A549 (cell line): ENCODE measurements around the gene CD46. TPM values are rescaled to one million over a fixed set of nuclear protein-coding genes. Genes with fewer than 3 reads are reported as not detected.

Source experiments
- ATAC-seq, 2 experiments: fragments of 200-7000 bp in 1 of 2; fragments of >200 bp in 1 of 2; cut with Nextera tagmentation in 1 of 2; cut with Tn5 transposase in 1 of 2; 3 replicates each; pipeline versions ENCODE4 v1.8.0 to v1.9.1; 2018 to 2020; ENCODE audit warnings: mild to moderate bottlenecking in 1 of 2, moderate library complexity in 1 of 2
- CTCF ChIA-PET: fragments of 300-600 bp; sonication (Branson Sonifier 250); formaldehyde crosslinking; extraction: SDS; loops from one replicate; lab custom pipeline; 2021; ENCODE audit warnings: antibody characterized with exemption, inconsistent platforms; lab: Yijun Ruan, JAX
- POLR2A ChIA-PET: fragments of 350-600 bp; formaldehyde crosslinking; extraction: SDS; loops from one replicate; lab custom pipeline; 2021; ENCODE audit warnings: antibody characterized with exemption, inconsistent platforms; lab: Yijun Ruan, JAX
- DNase-seq, 2 experiments: peaks; one replicate each; pipeline versions ENCODE4 v3.0.0 to v3.0.0-alpha.2; 2011 to 2016; ENCODE audit warnings: low read depth in 1 of 2, low spot score in 1 of 2
- FAIRE-seq: peaks from 2 replicates; lab custom pipeline; 2011; peaks lifted over from hg19 to GRCh38; lab: Jason Lieb, UNC
- H3K27ac ChIP-seq, 2 experiments: fragments of >200 bp; sonication (Bioruptor Twin); formaldehyde crosslinking; 3 replicates each; pipeline ENCODE4 v1.5.1; 2016 to 2017
- H3K4me1 ChIP-seq: fragments of >200 bp; sonication (Bioruptor Twin); formaldehyde crosslinking; 3 replicates; pipeline ENCODE4 v1.6.1; 2016
- H3K4me2 ChIP-seq: fragments of >200 bp; sonication (Bioruptor Twin); formaldehyde crosslinking; 3 replicates; pipeline ENCODE4 v1.6.1; 2016
- H3K4me3 ChIP-seq: fragments of >200 bp; sonication (Bioruptor Twin); formaldehyde crosslinking; 3 replicates; pipeline ENCODE4 v1.5.1; 2016
- H3K9me3 ChIP-seq: fragments of >200 bp; sonication (Bioruptor Twin); formaldehyde crosslinking; 3 replicates; pipeline ENCODE4 v1.6.1; 2016
- CEBPB ChIP-seq, 2 experiments: fragments of >200 bp in 1 of 2; sonication (Bioruptor Twin) in 1 of 2; formaldehyde crosslinking in 1 of 2; IDR thresholded peaks; 2 replicates each; pipeline ENCODE4 v1.6.1; 2012 to 2016
- EHF ChIP-seq: fragments of 250-450 bp; sonication (Bioruptor Pico); IDR thresholded peaks from 2 replicates; pipeline ENCODE4 v1.5.0; 2020; ENCODE audit warnings: mild to moderate bottlenecking
- EP300 ChIP-seq, 2 experiments: fragments of >200 bp; sonication (Bioruptor Twin); formaldehyde crosslinking; IDR thresholded peaks; 2 replicates in 1 of 2; 3 replicates in 1 of 2; pipeline ENCODE4 v1.6.1; 2016 to 2017
- ESRRA ChIP-seq: fragments of 150-350 bp; IDR thresholded peaks from 2 replicates; pipeline ENCODE4 v1.6.1; 2014; ENCODE audit warnings: mild to moderate bottlenecking, low read length, borderline replicate concordance
- GATA3 ChIP-seq: IDR thresholded peaks from 2 replicates; pipeline ENCODE4 v1.6.1; 2012; ENCODE audit warnings: borderline replicate concordance
- HOXA7 ChIP-seq: fragments of 250-450 bp; sonication (Bioruptor Pico); IDR thresholded peaks from 2 replicates; pipeline ENCODE4 v1.5.0; 2020; ENCODE audit warnings: mild to moderate bottlenecking, moderate library complexity
- HOXB5 ChIP-seq: fragments of 250-450 bp; sonication (Bioruptor Pico); IDR thresholded peaks from 2 replicates; pipeline ENCODE4 v1.5.0; 2020; ENCODE audit warnings: mild to moderate bottlenecking, moderate library complexity
- MYC ChIP-seq: IDR thresholded peaks from 2 replicates; pipeline ENCODE4 v1.6.1; 2012; ENCODE audit warnings: mild to moderate bottlenecking, inconsistent platforms, low read length, improper control_type of control experiment, borderline replicate concordance
- POLR2AphosphoS2 ChIP-seq: conservative IDR thresholded peaks from 2 replicates; pipeline ENCODE4 v1.6.1; 2012; ENCODE audit warnings: low read length, improper control_type of control experiment, inconsistent platforms
- RAD21 ChIP-seq, 2 experiments: fragments of >200 bp in 1 of 2; sonication (Bioruptor Twin) in 1 of 2; formaldehyde crosslinking in 1 of 2; IDR thresholded peaks in 1 of 2; conservative IDR thresholded peaks in 1 of 2; 2 replicates in 1 of 2; 3 replicates in 1 of 2; pipeline ENCODE4 v1.6.1; 2012 to 2018; ENCODE audit warnings: inconsistent platforms in 1 of 2
- SMC3 ChIP-seq: fragments of >200 bp; sonication (Bioruptor Twin); formaldehyde crosslinking; IDR thresholded peaks from 3 replicates; pipeline ENCODE4 v1.6.1; 2018; ENCODE audit warnings: inconsistent platforms
- SREBF2 ChIP-seq: fragments of 450-650 bp; IDR thresholded peaks from 2 replicates; pipeline ENCODE4 v1.6.1; 2014; ENCODE audit warnings: mild to moderate bottlenecking, moderate library complexity
- WGBS: methylation state at CpG from one replicate; pipeline ENCODE4 v1.1.6; 2017; ENCODE audit errors: missing lambda C conversion rate; 5-methylcytosine and 5-hydroxymethylcytosine counted together
- polyA plus RNA-seq, 4 experiments: library from polyadenylated mRNA; depleted of rRNA in 3 of 4; stranded (reverse); fragments of >200 nt; fragmentation: RNase III in 1 of 4; extraction: RNeasy Plus Mini Kit Qiagen cat#74134 plus additional on column Dnase treatment in 1 of 4; gene quantifications; 2 replicates in 3 of 4; 3 replicates in 1 of 4; pipeline ENCODE4 v1.2.3, GENCODE V29; 2011 to 2017
- TF ChIP-seq, protein P1 (sequence below): fragments of 150-350 bp; IDR thresholded peaks from 2 replicates; pipeline ENCODE4 v1.6.1; 2014; ENCODE audit warnings: low read depth, mild to moderate bottlenecking, low read length
- TF ChIP-seq, protein P2 (sequence below): IDR thresholded peaks from 2 replicates; pipeline ENCODE4 v1.6.1; 2012
- TF ChIP-seq, protein P3 (sequence below): fragments of 250-450 bp; sonication (Bioruptor Pico); IDR thresholded peaks from 2 replicates; pipeline ENCODE4 v1.5.0; 2020; ENCODE audit warnings: low read depth, mild to moderate bottlenecking, moderate library complexity
- TF ChIP-seq, protein P4 (sequence below): fragments of >200 bp; sonication (Bioruptor Twin); formaldehyde crosslinking; IDR thresholded peaks from 3 replicates; pipeline ENCODE4 v1.5.1; 2016
- TF ChIP-seq, protein P5 (sequence below): IDR thresholded peaks from 2 replicates; pipeline ENCODE4 v1.6.1; 2012

Gene CD46
- polyA plus RNA-seq, 2 of the 4 experiments (the other 2 are of a cell fraction) = 142 to 239 TPM

DNA sequence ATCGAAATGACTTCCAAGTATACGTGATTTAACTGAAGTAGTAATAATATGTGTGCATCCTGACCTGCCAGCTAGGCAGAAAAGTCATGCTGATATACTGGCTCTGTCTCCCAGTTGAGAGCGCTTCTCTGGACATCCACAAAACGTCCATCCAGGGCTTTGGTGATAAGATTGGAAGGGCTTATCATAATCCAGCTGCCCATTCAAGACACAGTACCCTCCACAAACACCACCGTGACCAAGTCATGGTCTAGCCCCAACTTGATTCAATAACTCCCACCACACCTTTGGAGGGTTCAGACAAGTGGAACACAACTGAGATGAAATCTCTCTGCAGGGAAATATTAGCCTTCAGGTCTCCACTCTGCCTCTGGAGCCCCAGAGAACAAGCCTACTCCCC lies 76.2 kb downstream of the CD46 start:
- FAIRE-seq (no peak), ATAC-seq (no peak), DNase-seq (no peak)
- ChIA-PET POLR2A (interaction anchor here (0.6 kb wide), 1 partner anchor 131 kb away, joined by 3 read pairs; no protein-coding TSS in a partner anchor), CTCF (interaction anchor here (0.7 to 16.6 kb wide), 15 partner anchors 8 to 188 kb away, joined by 3 to 260 read pairs (median 5); no protein-coding TSS in a partner anchor)
- Histone ChIP-seq H3K4me1 (peaks cover 49% of the 10 kb centered on the region), H3K9me3 (no peaks in the 10 kb centered on the region), H3K4me2 (peak overlapping the region; percentile 7; the same call in 1 of the 3 replicates), H3K27ac (peak overlapping the region; percentile 32 to 43; a peak in 4 of 6 replicates), H3K4me3 (no peak overlapping the region)
- 84% methylated on average over 5 of the region's 5 CpGs for WGBS
- TF ChIP-seq GATA3 (no peak), SREBF2 (no peak), CEBPB (IDR thresholded peaks at IDR 0.05) (no peak), POLR2AphosphoS2 (no peak), HOXB5 (CRISPR knock-in tag) (no peak), HOXA7 (CRISPR knock-in tag) (no peak)
- TF ChIP-seq, protein P1, sequence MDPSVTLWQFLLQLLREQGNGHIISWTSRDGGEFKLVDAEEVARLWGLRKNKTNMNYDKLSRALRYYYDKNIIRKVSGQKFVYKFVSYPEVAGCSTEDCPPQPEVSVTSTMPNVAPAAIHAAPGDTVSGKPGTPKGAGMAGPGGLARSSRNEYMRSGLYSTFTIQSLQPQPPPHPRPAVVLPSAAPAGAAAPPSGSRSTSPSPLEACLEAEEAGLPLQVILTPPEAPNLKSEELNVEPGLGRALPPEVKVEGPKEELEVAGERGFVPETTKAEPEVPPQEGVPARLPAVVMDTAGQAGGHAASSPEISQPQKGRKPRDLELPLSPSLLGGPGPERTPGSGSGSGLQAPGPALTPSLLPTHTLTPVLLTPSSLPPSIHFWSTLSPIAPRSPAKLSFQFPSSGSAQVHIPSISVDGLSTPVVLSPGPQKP = no peak
- TF ChIP-seq, protein P2, sequence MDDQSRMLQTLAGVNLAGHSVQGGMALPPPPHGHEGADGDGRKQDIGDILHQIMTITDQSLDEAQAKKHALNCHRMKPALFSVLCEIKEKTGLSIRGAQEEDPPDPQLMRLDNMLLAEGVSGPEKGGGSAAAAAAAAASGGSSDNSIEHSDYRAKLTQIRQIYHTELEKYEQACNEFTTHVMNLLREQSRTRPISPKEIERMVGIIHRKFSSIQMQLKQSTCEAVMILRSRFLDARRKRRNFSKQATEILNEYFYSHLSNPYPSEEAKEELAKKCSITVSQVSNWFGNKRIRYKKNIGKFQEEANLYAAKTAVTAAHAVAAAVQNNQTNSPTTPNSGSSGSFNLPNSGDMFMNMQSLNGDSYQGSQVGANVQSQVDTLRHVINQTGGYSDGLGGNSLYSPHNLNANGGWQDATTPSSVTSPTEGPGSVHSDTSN = no peak
- TF ChIP-seq, protein P3, sequence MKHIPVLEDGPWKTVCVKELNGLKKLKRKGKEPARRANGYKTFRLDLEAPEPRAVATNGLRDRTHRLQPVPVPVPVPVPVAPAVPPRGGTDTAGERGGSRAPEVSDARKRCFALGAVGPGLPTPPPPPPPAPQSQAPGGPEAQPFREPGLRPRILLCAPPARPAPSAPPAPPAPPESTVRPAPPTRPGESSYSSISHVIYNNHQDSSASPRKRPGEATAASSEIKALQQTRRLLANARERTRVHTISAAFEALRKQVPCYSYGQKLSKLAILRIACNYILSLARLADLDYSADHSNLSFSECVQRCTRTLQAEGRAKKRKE (CRISPR knock-in tag) = no peak

DNA sequence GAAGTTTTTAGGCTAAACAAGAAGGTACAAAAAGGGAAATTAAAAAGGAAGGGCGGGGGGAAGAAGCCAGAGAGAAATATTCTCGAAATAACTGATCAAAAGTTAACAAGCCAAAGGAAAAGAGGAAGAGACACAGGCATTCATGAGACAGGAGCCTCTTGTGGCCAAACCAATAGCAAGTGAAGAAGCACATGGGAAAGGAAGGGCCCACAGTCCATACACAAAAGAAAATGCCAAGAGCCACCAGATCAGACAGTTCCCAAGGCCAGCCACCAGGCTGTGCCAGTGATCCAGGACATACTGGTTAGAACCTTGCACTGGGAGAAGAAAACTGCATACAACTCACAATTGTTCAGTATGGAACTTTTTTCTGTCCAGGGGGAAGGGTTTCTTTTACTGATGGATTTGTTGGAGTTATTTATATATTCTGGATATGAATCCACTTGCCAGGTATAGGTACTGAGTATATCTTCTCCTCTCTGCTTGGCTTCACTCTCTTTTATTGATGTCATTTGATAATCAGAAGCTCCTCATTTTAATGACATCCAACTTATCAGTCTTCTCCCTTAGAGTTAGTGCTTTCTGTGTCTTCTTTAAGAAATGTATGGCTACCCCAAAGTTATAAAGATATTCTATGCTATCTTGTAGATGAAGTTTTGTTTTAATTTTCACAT lies 76.8 kb downstream of the CD46 start:
- TF ChIP-seq, protein P4, sequence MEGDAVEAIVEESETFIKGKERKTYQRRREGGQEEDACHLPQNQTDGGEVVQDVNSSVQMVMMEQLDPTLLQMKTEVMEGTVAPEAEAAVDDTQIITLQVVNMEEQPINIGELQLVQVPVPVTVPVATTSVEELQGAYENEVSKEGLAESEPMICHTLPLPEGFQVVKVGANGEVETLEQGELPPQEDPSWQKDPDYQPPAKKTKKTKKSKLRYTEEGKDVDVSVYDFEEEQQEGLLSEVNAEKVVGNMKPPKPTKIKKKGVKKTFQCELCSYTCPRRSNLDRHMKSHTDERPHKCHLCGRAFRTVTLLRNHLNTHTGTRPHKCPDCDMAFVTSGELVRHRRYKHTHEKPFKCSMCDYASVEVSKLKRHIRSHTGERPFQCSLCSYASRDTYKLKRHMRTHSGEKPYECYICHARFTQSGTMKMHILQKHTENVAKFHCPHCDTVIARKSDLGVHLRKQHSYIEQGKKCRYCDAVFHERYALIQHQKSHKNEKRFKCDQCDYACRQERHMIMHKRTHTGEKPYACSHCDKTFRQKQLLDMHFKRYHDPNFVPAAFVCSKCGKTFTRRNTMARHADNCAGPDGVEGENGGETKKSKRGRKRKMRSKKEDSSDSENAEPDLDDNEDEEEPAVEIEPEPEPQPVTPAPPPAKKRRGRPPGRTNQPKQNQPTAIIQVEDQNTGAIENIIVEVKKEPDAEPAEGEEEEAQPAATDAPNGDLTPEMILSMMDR = peak; percentile 74
- no peak for TF ChIP-seq EP300 (IDR thresholded peaks at IDR 0.05)
- TF ChIP-seq MYC = peak; percentile 87
- no peak for TF ChIP-seq EHF (CRISPR knock-in tag)
- no peak for TF ChIP-seq ESRRA
- TF ChIP-seq RAD21 (conservative IDR thresholded peaks at IDR 0.05 in 1 of 2, IDR thresholded peaks at IDR 0.05 in 1 of 2) = peak; percentile 77 to 80
- TF ChIP-seq SMC3 = peak; percentile 72
- TF ChIP-seq, protein P5, sequence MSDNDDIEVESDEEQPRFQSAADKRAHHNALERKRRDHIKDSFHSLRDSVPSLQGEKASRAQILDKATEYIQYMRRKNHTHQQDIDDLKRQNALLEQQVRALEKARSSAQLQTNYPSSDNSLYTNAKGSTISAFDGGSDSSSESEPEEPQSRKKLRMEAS = peak; percentile 63
- TF ChIP-seq, all 56 proteins: peak for 5
- WGBS = 59% methylated on average over 2 of the region's 2 CpGs
- DNase-seq (peak; percentile 86 to 90), FAIRE-seq (no peak), ATAC-seq (peak; percentile 69 to 81)
- no peak overlapping the region for H3K4me3 ChIP-seq
- POLR2A ChIA-PET = no interaction called here
- CTCF ChIA-PET = interaction anchor here (0.7 to 16.6 kb wide), 17 partner anchors 9 to 165 kb away, joined by 3 to 260 read pairs (median 6); no protein-coding TSS in a partner anchor
- no peaks in the 10 kb centered on the region for H3K9me3 ChIP-seq
- peak overlapping the region; percentile 7; the same call in 1 of the 3 replicates for H3K4me2 ChIP-seq
- H3K27ac ChIP-seq = peak overlapping the region; percentile 32 to 43; a peak in 4 of 6 replicates
- peaks cover 45% of the 10 kb centered on the region for H3K4me1 ChIP-seq
